Adrenal gland (tissue), 5 donors: Measurements from ENCODE around the gene TSPAN15.

Experiments
- POLR2A ChIP-seq, 2 donors: fragments of 450-650 bp; IDR thresholded peaks; one replicate each; pipeline ENCODE4 v1.6.1; 2017; ENCODE audit warnings: antibody characterized with exemption in 2 of 2, mild to moderate bottlenecking in 2 of 2, moderate library complexity in 1 of 2
- TF ChIP-seq, protein P1 (sequence below), 6 experiments: fragments of 450-650 bp in 4 of 6; fragments of 200-600 bp in 2 of 6; sonication (generic) in 1 of 6; IDR thresholded peaks; 1 replicate in 5 of 6; 2 replicates in 1 of 6; pipeline versions ENCODE4 v1.5.1 to v1.8.0; 2016 to 2021; ENCODE audit warnings: antibody characterized with exemption in 6 of 6, mild to moderate bottlenecking in 2 of 6, moderate library complexity in 1 of 6
- donor health status: DM: no; HTN: no; CAD: no.

GRCh38 chr10:69537449-69537848 lies 86.2 kb downstream of the TSPAN15 start:
- TF ChIP-seq POLR2A (IDR thresholded peaks at IDR 0.05), result no peak
- TF ChIP-seq, protein P1, sequence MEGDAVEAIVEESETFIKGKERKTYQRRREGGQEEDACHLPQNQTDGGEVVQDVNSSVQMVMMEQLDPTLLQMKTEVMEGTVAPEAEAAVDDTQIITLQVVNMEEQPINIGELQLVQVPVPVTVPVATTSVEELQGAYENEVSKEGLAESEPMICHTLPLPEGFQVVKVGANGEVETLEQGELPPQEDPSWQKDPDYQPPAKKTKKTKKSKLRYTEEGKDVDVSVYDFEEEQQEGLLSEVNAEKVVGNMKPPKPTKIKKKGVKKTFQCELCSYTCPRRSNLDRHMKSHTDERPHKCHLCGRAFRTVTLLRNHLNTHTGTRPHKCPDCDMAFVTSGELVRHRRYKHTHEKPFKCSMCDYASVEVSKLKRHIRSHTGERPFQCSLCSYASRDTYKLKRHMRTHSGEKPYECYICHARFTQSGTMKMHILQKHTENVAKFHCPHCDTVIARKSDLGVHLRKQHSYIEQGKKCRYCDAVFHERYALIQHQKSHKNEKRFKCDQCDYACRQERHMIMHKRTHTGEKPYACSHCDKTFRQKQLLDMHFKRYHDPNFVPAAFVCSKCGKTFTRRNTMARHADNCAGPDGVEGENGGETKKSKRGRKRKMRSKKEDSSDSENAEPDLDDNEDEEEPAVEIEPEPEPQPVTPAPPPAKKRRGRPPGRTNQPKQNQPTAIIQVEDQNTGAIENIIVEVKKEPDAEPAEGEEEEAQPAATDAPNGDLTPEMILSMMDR (IDR thresholded peaks at IDR 0.05), result no peak
